IMR-90 (cell line): ENCODE data around the gene CCT3. TPM values are rescaled to one million over a fixed set of nuclear protein-coding genes. Genes with fewer than 3 reads are reported as not detected.

Experiments used
- ATAC-seq: fragments of 200-7000 bp; cut with Tn5 transposase; 2 replicates; pipeline ENCODE4 v1.9.1; 2020; ENCODE audit warnings: low read depth, mild to moderate bottlenecking, moderate library complexity
- BruUV-seq: library from RNA; stranded (reverse); fragments of 400-500 nt; replicated peaks from 2 replicates; lab custom pipeline; 2021; lab: Mats Ljungman, UMichigan
- CTCF ChIA-PET: fragments of 300-600 bp; formaldehyde crosslinking; extraction: SDS; loops from one replicate; lab custom pipeline; 2021; ENCODE audit warnings: antibody characterized with exemption; lab: Yijun Ruan, JAX
- POLR2A ChIA-PET: fragments of 300-600 bp; sonication (Branson Sonifier 250); formaldehyde crosslinking; loops from one replicate; lab custom pipeline; 2022; ENCODE audit warnings: antibody characterized with exemption; ENCODE audit not compliant: unreplicated experiment; lab: Charles Lee
- DNase-seq: peaks from one replicate; pipeline ENCODE4 v3.0.0; 2013
- H2AFZ ChIP-seq: replicated peaks from 2 replicates; pipeline ENCODE3; 2013; ENCODE audit warnings: low read length, mild to moderate bottlenecking; ENCODE audit not compliant: poor library complexity
- H2AK5ac ChIP-seq: 2 replicates; pipeline ENCODE4 v1.6.1; 2013; ENCODE audit warnings: low read depth, low read length, inconsistent platforms
- H2AK9ac ChIP-seq: replicated peaks from 2 replicates; pipeline ENCODE3; 2013; ENCODE audit warnings: mild to moderate bottlenecking, low read depth, low read length, moderate library complexity; ENCODE audit not compliant: poor library complexity
- H2BK120ac ChIP-seq: 2 replicates; pipeline ENCODE4 v1.6.1; 2013; ENCODE audit warnings: low read depth, low read length, inconsistent platforms
- H2BK15ac ChIP-seq: 3 replicates; pipeline ENCODE4 v1.6.1; 2013; ENCODE audit warnings: low read depth, low read length, inconsistent platforms
- H2BK20ac ChIP-seq: 2 replicates; pipeline ENCODE4 v1.6.1; 2013; ENCODE audit warnings: low read depth, mild to moderate bottlenecking, inconsistent platforms, low read length, moderate library complexity
- H2BK5ac ChIP-seq: 2 replicates; pipeline ENCODE4 v1.6.1; 2013; ENCODE audit warnings: mild to moderate bottlenecking, low read depth, low read length, inconsistent platforms; ENCODE audit not compliant: poor library complexity, severe bottlenecking
- H3K14ac ChIP-seq: replicated peaks from 2 replicates; pipeline ENCODE4 v1.6.1; 2013; ENCODE audit warnings: low read depth, low read length, inconsistent platforms
- H3K18ac ChIP-seq: 2 replicates; pipeline ENCODE4 v1.6.1; 2013; ENCODE audit warnings: low read depth, low read length, control low read depth
- H3K23ac ChIP-seq: 2 replicates; pipeline ENCODE4 v1.6.1; 2013; ENCODE audit warnings: low read depth, low read length, inconsistent platforms
- H3K27ac ChIP-seq: 2 replicates; pipeline ENCODE4 v1.5.1; 2013; ENCODE audit warnings: mild to moderate bottlenecking, control low read depth, low read length; ENCODE audit not compliant: insufficient read depth
- H3K27me3 ChIP-seq: 2 replicates; pipeline ENCODE4 v1.6.1; 2013; ENCODE audit warnings: low read length; ENCODE audit not compliant: control insufficient read depth, insufficient read depth
- H3K36me3 ChIP-seq: 2 replicates; pipeline ENCODE4 v1.6.1; 2013; ENCODE audit warnings: low read length, mixed read lengths; ENCODE audit not compliant: control insufficient read depth, insufficient read depth
- H3K4ac ChIP-seq: 2 replicates; pipeline ENCODE4 v1.6.1; 2013; ENCODE audit warnings: low read depth, low read length, inconsistent platforms
- H3K4me1 ChIP-seq: 2 replicates; pipeline ENCODE4 v1.6.1; 2013; ENCODE audit warnings: low read length, mixed read lengths; ENCODE audit not compliant: control insufficient read depth, insufficient read depth
- H3K4me2 ChIP-seq: 2 replicates; pipeline ENCODE4 v1.6.1; 2013; ENCODE audit warnings: low read depth, mild to moderate bottlenecking, control low read depth, low read length, moderate library complexity
- H3K4me3 ChIP-seq: 2 replicates; pipeline ENCODE4 v1.5.1; 2013; ENCODE audit warnings: low read depth, mild to moderate bottlenecking, control low read depth, low read length, moderate library complexity; ENCODE audit not compliant: insufficient read depth
- H3K56ac ChIP-seq: 2 replicates; pipeline ENCODE4 v1.6.1; 2013; ENCODE audit warnings: low read length, inconsistent platforms; ENCODE audit not compliant: insufficient read depth; ENCODE audit errors: extremely low read depth
- H3K79me1 ChIP-seq, 2 experiments: 2 replicates each; pipeline ENCODE4 v1.6.1; 2013; ENCODE audit warnings: low read length in 2 of 2, inconsistent platforms in 1 of 2, low read depth in 1 of 2
- H3K9ac ChIP-seq: 2 replicates; pipeline ENCODE4 v1.6.1; 2013; ENCODE audit warnings: low read depth, low read length, control low read depth
- H3K9me1 ChIP-seq: 2 replicates; pipeline ENCODE4 v1.6.1; 2013; ENCODE audit warnings: low read length, inconsistent platforms; ENCODE audit not compliant: insufficient read depth
- H3K9me3 ChIP-seq: 2 replicates; pipeline ENCODE4 v1.6.1; 2013; ENCODE audit warnings: low read length; ENCODE audit not compliant: control insufficient read depth, insufficient read depth
- H4K20me1 ChIP-seq: 2 replicates; pipeline ENCODE4 v1.6.1; 2013; ENCODE audit warnings: low read length, inconsistent platforms; ENCODE audit not compliant: insufficient read depth
- H4K5ac ChIP-seq: 2 replicates; pipeline ENCODE4 v1.6.1; 2013; ENCODE audit warnings: mild to moderate bottlenecking, low read depth, low read length, control low read depth
- H4K8ac ChIP-seq, 2 experiments: 2 replicates each; pipeline ENCODE4 v1.6.1; 2013; ENCODE audit warnings: low read depth in 2 of 2, low read length in 2 of 2, control low read depth in 1 of 2, inconsistent platforms in 1 of 2
- H4K91ac ChIP-seq: 2 replicates; pipeline ENCODE4 v1.6.1; 2013; ENCODE audit warnings: low read depth, low read length, inconsistent platforms; ENCODE audit not compliant: insufficient read depth
- CHD1 ChIP-seq: IDR thresholded peaks from 2 replicates; pipeline ENCODE4 v1.6.1; 2012; ENCODE audit warnings: low read depth, low read length, improper control_type of control experiment
- RAD21 ChIP-seq: IDR thresholded peaks from 2 replicates; pipeline ENCODE4 v1.6.1; 2012; ENCODE audit warnings: low read length, improper control_type of control experiment
- RFX5 ChIP-seq: IDR thresholded peaks from 2 replicates; pipeline ENCODE4 v1.8.0; 2012; ENCODE audit warnings: low read depth, mild to moderate bottlenecking, low read length, moderate library complexity
- dilution Hi-C: fragments of 300-500 bp; cut with HindIII; formaldehyde crosslinking; loops from one replicate; pipeline ENCODE4 v1.14.3; 2018; ENCODE audit warnings: low sequenced_read_pairs; ENCODE audit not compliant: unreplicated experiment
- in situ Hi-C: fragments of 300-500 bp; cut with MboI; formaldehyde crosslinking; loops from 3 replicates; pipeline ENCODE4 v1.14.3; 2019; ENCODE audit warnings: low sequenced_read_pairs, inconsistent platforms, mixed read lengths
- intact Hi-C: fragments of 100-400 bp; cut with micrococcal nuclease; formaldehyde crosslinking; loops from 2 replicates; pipeline ENCODE4 v1.10.0; 2022
- polyA plus RNA-seq, 3 experiments: library from polyadenylated mRNA; depleted of rRNA; stranded (reverse); fragments of >200 nt; gene quantifications; 2 replicates each; pipeline ENCODE4 v1.2.3, GENCODE V29; 2012; ENCODE audit warnings: low replicate concordance in 1 of 3
- total RNA-seq: library from RNA; depleted of rRNA; stranded (reverse); fragments of >200 nt; gene quantifications from 2 replicates; pipeline ENCODE4 v1.2.3, GENCODE V29; 2012

Gene CCT3
- total and polyA plus RNA-seq, 2 of the 4 experiments (the other 2 are of a cell fraction) = 313 to 595 TPM

DNA sequence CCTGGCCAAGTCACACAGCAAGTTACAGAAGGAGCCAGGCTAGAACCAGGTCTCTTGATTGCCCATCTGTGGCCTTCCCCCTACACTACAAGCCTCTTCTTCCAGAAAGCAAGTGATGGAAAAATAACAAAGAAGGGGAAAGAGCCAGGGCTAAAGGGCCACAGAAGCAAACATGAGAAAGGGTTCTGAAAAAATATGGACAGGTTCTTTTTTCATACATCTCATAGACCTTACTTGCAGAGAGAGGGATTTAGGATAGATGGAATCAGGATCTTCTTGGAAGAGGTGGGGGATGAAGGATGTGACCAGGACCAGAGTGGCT is 34.1 kb upstream of the CCT3 start:
- DNase-seq = no peak
- Histone ChIP-seq H2BK15ac (no peak overlapping the region), H4K91ac (no peak overlapping the region), H3K14ac (no peak overlapping the region), H3K79me1 (no peaks in the 10 kb centered on the region), H3K23ac (no peak overlapping the region), H4K8ac (no peak overlapping the region), H2BK5ac (no peak overlapping the region), H3K27me3 (peaks cover 54% of the 10 kb centered on the region), H3K4me3 (no peak overlapping the region), H3K9me3 (no peaks in the 10 kb centered on the region), H2AK9ac (peak overlapping the region; percentile 23), H3K56ac (no peak overlapping the region), H3K18ac (no peak overlapping the region), H3K4ac (no peak overlapping the region), H3K9ac (no peak overlapping the region), H3K27ac (no peak overlapping the region), H3K4me1 (peaks cover 2% of the 10 kb centered on the region; the same call in 1 of the 2 replicates), H4K20me1 (no peaks in the 10 kb centered on the region), H4K5ac (no peak overlapping the region), H2BK120ac (no peak overlapping the region), H3K9me1 (no peaks in the 10 kb centered on the region; the same call in 1 of the 2 replicates), H2AFZ (no peak overlapping the region), H3K4me2 (no peak overlapping the region), H2BK20ac (no peak overlapping the region), H3K36me3 (no peaks in the 10 kb centered on the region), H2AK5ac (no peak overlapping the region)
- no TSS peak for BruUV-seq
- peak; percentile 40; the same call in 1 of the 2 replicates for ATAC-seq
- ChIA-PET CTCF (interaction anchor here (0.9 to 1.9 kb wide), 3 partner anchors 11 to 74 kb away, joined by 3 to 5 read pairs (median 4); no protein-coding TSS in a partner anchor), POLR2A (no interaction called here)
- TF ChIP-seq CHD1 (no peak), RFX5 (no peak), RAD21 (no peak)
- in situ Hi-C loops = no loop called here
- dilution Hi-C loops = no loop called here
- intact Hi-C loops = no loop called here
